Prostate gland (tissue), 2 donors: ENCODE data around the gene RBMS2. TPM values are rescaled to one million over a fixed set of nuclear protein-coding genes. Genes with fewer than 3 reads are reported as not detected.

ENCODE experiments used
- DNase-seq: peaks from one replicate; pipeline ENCODE4 v3.0.0-alpha.2; 2019; ENCODE audit warnings: low spot score
- H3K27ac ChIP-seq, 2 donors: fragments of 200-600 bp; sonication (generic); 2 replicates each; pipeline ENCODE4 v1.5.1; 2017 to 2019
- H3K27me3 ChIP-seq: fragments of 200-600 bp; sonication (generic); replicated peaks from 2 replicates; pipeline ENCODE4 v1.5.1; 2019; ENCODE audit not compliant: insufficient read depth
- H3K36me3 ChIP-seq, 2 donors: fragments of 200-600 bp; sonication (generic); 1 replicate in 1 of 2; 2 replicates in 1 of 2; pipeline versions ENCODE4 v1.5.1 to v1.8.1; 2017 to 2019
- H3K4me1 ChIP-seq: fragments of 200-600 bp; sonication (generic); replicated peaks from 2 replicates; pipeline ENCODE4 v1.5.1; 2019
- H3K4me3 ChIP-seq, 2 donors: fragments of 200-600 bp; sonication (generic); 2 replicates each; pipeline ENCODE4 v1.5.1; 2017 to 2019
- H3K9me3 ChIP-seq: fragments of 200-600 bp; sonication (generic); 2 replicates; pipeline ENCODE4 v1.5.1; 2017
- CTCF ChIP-seq, 4 experiments: fragments of 200-600 bp in 2 of 4; fragments of 450-650 bp in 2 of 4; sonication (generic) in 2 of 4; IDR thresholded peaks; 1 replicate in 3 of 4; 2 replicates in 1 of 4; pipeline ENCODE4 v1.5.1; 2016 to 2019; ENCODE audit warnings: antibody characterized with exemption in 4 of 4, mild to moderate bottlenecking in 2 of 4, moderate library complexity in 2 of 4
- POLR2A ChIP-seq: fragments of 450-650 bp; IDR thresholded peaks from one replicate; pipeline ENCODE4 v1.6.1; 2016; ENCODE audit warnings: antibody characterized with exemption, mild to moderate bottlenecking
- POLR2AphosphoS5 ChIP-seq: sonication (generic); formaldehyde crosslinking; IDR thresholded peaks from one replicate; pipeline ENCODE4 v1.6.1; 2017; ENCODE audit warnings: antibody characterized with exemption
- WGBS: methylation state at CpG from one replicate; pipeline ENCODE4 v1.1.5; 2018; 5-methylcytosine and 5-hydroxymethylcytosine counted together
- intact Hi-C: fragments of 100-400 bp; cut with DNase I; formaldehyde crosslinking; loops from one replicate; pipeline ENCODE4 v1.14.2; 2022
- total RNA-seq, 2 donors: library from RNA; depleted of rRNA; stranded (reverse); fragments of >200 nt; gene quantifications; one replicate each; pipeline ENCODE4 v1.1.0, GENCODE V29; 2016

Gene RBMS2
- total RNA-seq, 2 donors from 2014 or later = 21.1 to 259 TPM

DNA sequence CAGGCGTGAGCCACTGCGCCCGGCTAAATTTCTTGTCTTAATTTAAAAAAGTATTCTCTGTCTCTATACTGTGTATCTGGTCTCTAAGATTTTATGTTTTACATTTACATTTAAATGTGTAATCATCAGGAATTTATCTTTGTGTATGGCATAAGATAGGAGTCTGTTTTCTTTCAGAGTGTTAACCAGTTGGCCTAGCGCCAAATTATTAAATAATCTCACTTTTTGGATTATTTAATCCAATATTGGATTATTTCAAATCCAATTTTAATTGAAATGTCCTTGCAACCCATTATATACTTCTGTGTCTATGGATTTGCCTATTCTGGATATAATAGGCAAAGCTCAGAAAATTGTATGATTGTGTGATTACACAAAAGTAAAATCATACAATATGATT is 63.5 kb downstream of the RBMS2 start:
- H3K4me1 ChIP-seq = no peaks in the 10 kb centered on the region
- peaks cover 0 to 3% of the 10 kb centered on the region in 2 donors for H3K36me3 ChIP-seq
- no peaks in the 10 kb centered on the region for H3K9me3 ChIP-seq
- H3K27ac ChIP-seq = no peak overlapping the region
- no peak for DNase-seq
- H3K27me3 ChIP-seq = no peaks in the 10 kb centered on the region
- intact Hi-C loops = no loop called here
- 83% methylated on average over 4 of the region's 4 CpGs for WGBS
- no peak overlapping the region for H3K4me3 ChIP-seq
- TF ChIP-seq POLR2AphosphoS5 (no peak), POLR2A (no peak)

GRCh38 chr12:56589783-56590182 is 68.2 kb downstream of the RBMS2 start:
- DNase-seq = no peak
- intact Hi-C loops = loop anchor here (5.0 kb wide), 1 partner anchor 43 kb away; the partner anchor contains the start of gene BAZ2A
- TF ChIP-seq POLR2AphosphoS5 (no peak), CTCF (IDR thresholded peaks at IDR 0.05) (no peak), POLR2A (no peak)
- Histone ChIP-seq H3K9me3 (no peaks in the 10 kb centered on the region), H3K4me3 (no peak overlapping the region), H3K27me3 (no peaks in the 10 kb centered on the region), H3K27ac (no peak overlapping the region), H3K36me3 (peaks cover 0 to 3% of the 10 kb centered on the region in 2 donors), H3K4me1 (no peaks in the 10 kb centered on the region)
- 59% methylated on average over 1 of the region's 1 CpG for WGBS

DNA sequence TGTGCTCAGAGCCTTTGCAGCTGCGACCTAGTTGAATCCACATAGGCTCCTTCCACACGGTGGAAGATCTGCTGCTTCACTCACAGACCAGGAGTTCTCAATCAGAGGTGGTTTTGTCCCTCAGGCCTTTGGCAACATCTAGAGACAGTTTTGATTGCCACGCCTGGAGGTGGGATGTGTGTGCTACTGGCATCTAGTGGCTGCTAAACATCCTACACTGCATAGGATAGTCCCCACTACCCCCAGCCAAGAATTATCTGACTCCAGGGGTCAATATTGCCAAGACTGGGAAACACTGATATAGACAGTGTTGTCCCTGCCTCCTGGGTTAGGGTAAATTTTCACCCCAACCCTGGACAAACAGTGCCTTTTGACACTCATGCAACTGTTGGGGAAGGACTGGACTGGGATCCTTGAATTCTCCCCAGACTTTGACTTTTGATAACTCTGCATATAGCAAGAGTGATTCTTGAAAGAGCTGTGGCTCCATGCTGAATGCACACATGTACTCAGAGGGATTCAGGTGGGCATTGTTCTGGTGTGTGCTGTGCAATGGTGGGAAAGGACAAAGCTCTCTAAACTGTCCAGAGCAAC is 68.7 kb downstream of the RBMS2 start:
- Histone ChIP-seq H3K27me3 (no peaks in the 10 kb centered on the region), H3K4me1 (no peaks in the 10 kb centered on the region), H3K4me3 (no peak overlapping the region), H3K9me3 (no peaks in the 10 kb centered on the region), H3K27ac (no peak overlapping the region), H3K36me3 (peaks cover 0 to 3% of the 10 kb centered on the region in 2 donors)
- 64% methylated on average over 3 of the region's 3 CpGs for WGBS
- intact Hi-C loops = loop anchor here (5.0 kb wide), 1 partner anchor 42 kb away; the partner anchor contains the start of gene BAZ2A
- no peak for TF ChIP-seq POLR2A
- no peak for TF ChIP-seq POLR2AphosphoS5
- peak in 2 of 4 experiments; percentile 5 to 16 for TF ChIP-seq CTCF (IDR thresholded peaks at IDR 0.05)
- DNase-seq = no peak

- Histone ChIP-seq H3K9me3 (no peaks in the 10 kb centered on the region), H3K4me3 (no peak overlapping the region), H3K36me3 (peaks cover 0 to 3% of the 10 kb centered on the region in 2 donors), H3K27ac (no peak overlapping the region), H3K4me1 (no peaks in the 10 kb centered on the region), H3K27me3 (no peaks in the 10 kb centered on the region)
- 70% methylated on average over 5 of the region's 5 CpGs for WGBS
- intact Hi-C loops = loop anchor here (5.0 kb wide), 1 partner anchor 41 kb away; the partner anchor contains the start of gene BAZ2A
- TF ChIP-seq POLR2AphosphoS5 (no peak), POLR2A (no peak), CTCF (IDR thresholded peaks at IDR 0.05) (no peak)
- no peak for DNase-seq
Observed at GRCh38 chr12:56591126-56591525, 69.5 kb downstream of the RBMS2 start.

- no peak for DNase-seq
Observed at GRCh38 chr12:56591961-56592360, 70.3 kb downstream of the RBMS2 start.

More at GRCh38 chr12:56591961-56592360, 70.3 kb downstream of the RBMS2 start:
- Histone ChIP-seq H3K9me3 (no peaks in the 10 kb centered on the region), H3K27ac (no peak overlapping the region), H3K4me1 (no peaks in the 10 kb centered on the region), H3K27me3 (no peaks in the 10 kb centered on the region), H3K4me3 (no peak overlapping the region), H3K36me3 (peaks cover 0 to 3% of the 10 kb centered on the region in 2 donors)
- TF ChIP-seq CTCF (IDR thresholded peaks at IDR 0.05) = no peak
- TF ChIP-seq POLR2A = no peak
- no peak for TF ChIP-seq POLR2AphosphoS5
- intact Hi-C loops = loop anchor here (5.0 kb wide), 1 partner anchor 40 kb away; the partner anchor contains the start of gene BAZ2A
